GM21737 (cell line): ENCODE data around the gene GPR108.
"Not testable (repeated sequence)": the region's sequence is repeated elsewhere in the genome, so short reads cannot be mapped to it uniquely, and the experiment has no call there.

Experiments used
- ATAC-seq: cut with Tn5 transposase; IDR thresholded peaks from one replicate; pipeline ENCODE4 v1.9.1; 2021; ENCODE audit warnings: mild to moderate bottlenecking, moderate library complexity; ENCODE audit not compliant: unreplicated experiment

GPR108 gene

DNA sequence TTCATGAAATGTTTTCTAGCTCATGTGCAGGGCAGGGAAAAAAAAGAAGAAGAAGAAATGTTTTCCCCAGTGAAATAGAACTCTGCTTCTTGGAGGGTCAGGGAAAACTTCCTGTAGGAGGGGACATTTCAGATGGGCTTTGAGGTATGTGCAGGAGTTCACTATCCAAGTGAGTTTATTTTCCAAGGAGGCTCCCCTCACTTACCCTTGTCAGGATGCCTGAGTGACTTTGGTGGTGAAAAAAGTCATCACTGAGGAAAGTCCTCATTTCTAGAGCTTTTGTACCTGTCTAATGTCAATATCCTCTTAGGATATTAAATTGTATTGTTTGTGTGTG lies 16.3 kb downstream of the GPR108 start:
- no peak for ATAC-seq

DNA sequence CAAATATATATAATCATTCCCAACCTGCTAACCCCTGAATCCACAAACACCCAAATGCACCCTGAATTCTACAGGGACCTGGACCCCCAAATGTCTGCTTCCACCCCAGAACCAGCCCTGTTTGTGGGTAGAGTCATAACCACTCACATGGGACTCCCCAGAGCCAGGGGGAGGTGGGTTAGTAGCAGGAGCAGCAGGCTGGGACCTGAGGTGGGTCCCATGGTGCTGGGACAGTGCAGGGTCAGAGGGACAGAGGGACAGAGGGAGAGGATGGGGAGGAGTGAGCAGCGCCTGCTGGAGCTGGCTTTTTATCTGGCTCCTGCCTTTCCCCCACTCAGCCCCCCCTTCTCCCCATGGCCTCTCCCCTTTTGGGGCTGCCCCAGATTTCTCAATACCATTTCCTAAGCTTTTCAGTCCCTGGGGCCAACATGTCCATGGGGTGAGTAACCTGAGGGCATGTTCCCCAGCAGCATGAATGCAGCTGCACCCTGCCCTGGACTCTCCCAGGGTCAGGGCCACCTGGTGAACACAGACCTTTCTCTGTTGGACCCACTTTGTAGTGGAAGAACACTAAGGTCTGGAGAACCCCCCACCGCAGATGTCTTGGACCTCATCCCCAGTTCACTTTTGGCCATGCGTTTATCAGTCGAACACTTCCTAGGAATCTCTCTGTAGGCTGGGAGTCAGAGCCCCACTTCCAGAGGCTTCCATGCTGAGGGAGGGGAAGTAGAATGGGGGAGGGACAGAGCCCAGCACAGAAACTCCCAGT lies 16.8 kb downstream of the GPR108 start, which contains the start of gene C3:
Gene C3, minus strand, starts transcription at position 282 of the 769 bp plus-strand sequence. Its CDS starts 61 bp downstream, at position 221.
- ATAC-seq: no peak

DNA sequence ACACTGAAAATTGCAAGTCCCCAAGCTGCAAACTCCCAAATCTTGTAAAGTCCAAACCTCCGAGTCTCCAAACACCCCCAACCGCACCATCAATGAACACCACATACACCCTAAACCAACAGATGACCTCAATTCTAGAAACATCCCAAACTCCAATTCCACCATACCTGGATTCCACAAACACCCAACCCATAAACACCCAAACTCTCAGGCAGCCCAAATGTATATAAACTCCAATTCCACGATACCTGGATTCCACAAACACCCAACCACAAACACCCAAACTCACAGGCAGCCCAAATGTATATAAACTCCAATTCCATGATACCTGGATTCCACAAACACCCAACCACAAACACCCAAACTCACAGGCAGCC lies 17.4 kb downstream of the GPR108 start:
- ATAC-seq: no peak

DNA sequence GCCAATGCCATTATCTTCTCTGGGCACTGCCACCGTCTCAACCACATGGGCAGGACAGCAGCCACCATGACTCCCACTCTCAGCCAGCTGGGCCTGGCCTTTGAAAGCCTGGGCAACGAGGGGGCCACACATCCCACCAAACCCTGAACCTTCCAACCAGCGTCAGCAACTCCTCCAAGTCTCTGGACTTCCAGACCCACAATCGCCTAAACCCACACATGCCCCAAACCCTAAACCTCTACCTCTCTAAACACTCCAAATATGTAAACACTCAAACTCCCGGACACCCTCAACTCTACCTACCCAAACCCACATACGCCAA lies 17.9 kb downstream of the GPR108 start:
- ATAC-seq: no peak

DNA sequence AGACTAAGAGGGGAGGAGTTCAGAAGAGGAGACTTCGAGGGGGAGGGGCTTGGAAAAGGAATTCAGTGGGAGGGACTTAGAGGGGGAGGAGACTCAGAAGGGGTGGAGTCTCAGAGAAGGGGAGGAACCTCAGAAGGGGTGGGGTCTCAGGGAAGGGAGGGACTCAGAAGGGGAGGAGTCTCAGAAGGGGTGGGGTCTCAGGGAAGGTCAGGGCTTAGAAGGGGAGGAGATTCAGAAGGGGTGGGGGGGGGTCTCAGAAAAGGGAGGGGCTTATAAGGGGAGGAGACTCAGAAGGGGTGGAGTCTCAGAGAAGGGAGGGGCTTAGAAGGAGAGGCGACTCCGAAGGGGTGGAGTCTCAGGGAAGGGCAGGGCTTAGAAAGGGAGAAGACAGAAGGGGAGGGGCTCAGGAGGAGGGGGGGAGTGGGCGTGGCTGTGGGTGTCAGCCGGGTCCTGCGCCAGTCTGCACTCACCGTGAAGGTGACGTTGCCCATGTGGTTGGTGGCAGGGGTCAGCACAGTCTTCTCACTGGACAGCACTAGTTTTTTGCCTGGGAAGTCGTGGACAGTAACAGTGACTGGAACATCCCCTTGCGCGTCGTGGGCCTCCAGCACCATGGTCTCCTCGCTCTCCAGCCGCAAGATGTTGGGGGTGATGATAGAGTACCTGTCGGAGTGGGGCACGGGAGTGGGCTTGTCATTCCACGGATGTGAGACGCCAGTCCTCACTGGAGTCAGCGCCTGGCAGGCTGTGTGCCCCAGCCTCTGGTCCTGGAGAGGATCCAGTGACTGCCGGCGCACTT lies 18.4 kb downstream of the GPR108 start:
- no peak for ATAC-seq

DNA sequence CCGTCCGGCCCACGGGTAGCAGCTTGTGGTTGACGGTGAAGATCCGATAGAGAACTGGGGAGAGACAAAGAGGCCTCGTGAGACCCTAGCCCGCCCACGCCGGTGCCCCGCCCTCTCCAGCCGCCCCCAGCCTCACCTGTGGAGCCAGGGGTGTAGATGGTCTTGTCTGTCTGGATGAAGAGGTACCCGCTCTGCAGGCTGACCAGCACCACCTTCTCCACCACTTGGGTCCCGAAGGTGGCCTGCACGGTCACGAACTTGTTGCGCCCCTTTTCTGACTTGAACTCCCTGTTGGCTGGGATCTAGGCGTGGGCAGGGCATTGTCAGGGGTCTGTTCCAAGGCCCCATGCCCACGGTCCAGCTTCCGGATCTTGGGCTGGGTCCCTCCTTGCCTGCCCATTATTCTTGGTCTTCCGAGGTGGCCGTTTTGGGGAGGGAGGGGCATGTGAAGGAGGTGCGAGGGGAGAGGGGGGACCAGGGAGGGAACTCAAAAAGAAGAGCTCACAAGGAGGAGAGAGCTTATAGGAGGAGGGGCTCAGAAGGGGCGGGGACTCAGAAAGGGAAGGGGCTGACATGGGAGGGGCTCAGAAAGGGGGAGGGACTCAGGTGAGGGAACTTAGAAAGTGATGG lies 19.2 kb downstream of the GPR108 start:
- no peak for ATAC-seq

DNA sequence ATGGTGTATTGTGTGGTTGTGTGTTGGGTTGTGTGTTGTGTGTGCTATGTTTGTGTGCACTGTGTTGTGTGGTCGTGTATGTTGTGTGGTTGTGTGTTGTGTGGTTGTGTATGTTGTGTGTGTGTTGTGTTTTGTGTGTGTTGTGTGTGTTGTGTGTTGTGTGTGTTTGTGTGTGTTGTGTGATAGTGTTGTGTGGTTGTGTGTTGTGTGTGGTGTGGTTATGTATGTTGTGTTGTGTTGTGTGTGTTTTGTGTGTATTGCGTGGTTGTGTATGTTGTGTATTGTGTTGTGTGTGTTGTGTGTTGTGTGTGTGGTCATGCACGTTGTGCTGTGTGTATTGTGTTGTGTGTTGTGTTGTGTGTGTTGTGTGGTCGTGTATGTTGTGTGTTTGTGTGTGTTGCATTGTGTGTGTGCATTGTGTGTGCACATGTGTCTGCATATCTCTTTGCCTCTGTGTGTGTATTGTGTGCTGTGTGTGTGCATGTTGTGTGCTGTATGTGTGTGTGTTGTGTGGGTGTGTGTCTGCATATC lies 19.9 kb downstream of the GPR108 start:
- no peak for ATAC-seq

DNA sequence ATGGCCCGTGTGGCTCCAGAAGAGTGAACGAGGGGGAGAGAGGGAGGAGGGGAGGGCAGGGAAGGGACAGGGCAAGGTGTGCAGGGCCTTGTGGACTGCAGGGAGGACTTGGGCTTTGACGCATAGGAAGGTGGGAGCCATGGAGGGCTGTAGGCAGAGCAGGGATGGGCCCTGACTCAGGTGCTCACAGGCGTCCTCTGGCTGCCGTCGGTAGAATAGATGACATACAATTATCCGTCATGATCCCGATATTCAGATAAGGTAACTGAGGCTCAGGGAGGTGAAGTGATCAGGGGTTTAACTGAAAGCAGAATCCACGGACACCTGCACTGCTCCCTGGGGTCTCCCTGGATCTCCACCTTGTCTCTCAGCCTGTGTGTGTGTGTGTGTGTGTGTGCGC lies 20.3 kb downstream of the GPR108 start:
- no peak for ATAC-seq

DNA sequence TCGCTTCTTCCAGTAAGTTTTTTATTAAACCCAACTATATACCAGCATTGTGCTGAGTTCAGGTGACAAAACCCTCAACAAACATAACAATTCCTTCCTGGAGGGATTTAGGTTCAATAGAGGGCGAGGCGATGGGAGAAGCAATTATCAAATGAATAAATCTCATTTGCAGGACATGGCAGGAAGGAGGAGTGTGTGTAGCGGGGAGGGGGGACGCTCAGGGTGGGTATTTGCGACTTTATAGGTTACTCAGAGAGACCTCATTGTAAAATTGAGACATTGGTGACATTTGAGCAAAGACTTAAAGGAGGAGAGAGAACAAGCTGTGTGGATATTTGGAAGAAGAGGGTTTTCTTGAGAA lies 20.8 kb downstream of the GPR108 start:
- ATAC-seq: no peak

DNA sequence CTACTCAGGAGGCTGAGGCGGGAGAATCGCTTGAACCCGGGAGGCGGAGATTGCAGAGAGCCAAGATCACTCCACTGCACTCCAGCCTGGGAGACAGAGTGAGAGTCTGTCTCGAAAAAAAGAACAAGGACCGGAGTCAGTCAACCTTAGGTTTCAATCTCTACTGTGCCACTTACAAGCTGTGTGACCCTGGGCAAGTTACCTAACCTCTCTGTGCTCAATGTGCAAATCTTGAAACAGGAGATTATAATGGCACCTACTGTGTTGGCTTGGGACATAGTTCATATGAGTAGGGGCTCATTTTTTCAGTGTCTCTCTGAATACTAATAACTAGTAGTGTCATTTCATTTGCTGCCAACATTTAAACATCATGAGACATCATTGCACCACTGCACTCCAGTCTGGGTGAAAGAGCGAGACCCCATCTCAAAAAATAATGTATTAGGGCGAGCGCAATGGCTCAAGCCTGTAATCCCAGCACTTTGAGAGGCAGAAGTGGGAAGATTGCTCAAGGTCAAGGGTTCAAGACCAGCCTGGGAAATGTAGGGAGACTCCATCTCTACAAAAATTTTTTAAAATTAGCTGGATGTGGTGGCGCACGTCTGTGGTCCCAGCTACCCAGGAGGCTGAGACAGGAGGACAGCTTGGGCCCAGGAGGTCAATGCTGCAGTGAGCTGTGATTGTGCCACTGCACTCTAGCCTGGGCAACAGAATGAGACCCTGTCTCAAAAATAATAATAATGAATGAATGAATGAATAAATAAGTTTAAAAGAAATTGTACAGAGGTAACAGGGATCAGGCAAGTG lies 22.4 kb downstream of the GPR108 start:
- no peak for ATAC-seq

DNA sequence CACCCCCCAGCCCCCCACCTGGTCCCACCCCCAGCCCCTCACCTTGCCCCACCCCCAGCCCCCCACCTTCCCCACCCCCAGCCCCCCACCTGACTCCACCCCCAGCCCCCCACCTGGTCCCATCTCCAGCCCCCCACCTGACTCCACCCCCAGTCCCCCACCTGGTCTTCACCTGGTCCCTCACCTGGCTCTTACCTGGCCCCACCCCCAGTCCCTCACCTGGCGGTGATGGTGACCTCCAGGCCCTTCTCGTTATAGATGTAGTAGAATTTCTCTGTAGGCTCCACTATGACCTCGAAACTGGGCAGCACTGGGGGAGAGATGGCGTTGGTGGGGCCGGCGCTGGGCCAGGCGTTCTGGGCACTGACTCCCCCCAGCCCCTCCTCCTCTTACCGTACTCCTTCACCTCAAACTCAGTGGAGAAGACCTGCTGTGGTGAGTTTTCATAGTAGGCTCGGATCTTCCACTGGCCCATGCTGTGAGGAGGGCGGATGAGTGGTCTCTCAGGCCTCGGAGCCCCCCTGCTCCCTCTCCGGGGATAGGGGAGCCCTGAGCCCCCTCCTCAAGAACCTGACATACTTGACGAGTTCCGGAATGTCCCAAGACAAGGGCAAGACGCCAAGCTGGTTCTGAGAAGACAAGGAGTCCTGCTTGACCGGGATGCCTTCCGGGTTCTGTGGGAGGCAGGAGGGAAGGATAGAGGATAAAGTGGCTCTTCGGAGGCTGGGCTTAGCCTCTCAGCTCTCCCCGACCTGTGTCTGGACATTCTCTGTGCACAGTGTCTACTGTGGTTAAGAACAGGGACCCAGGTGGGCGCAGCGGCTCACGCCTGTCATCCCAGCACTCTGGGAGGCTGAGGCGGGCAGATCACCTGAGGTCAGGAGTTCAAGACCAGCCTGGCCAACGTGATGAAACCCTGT lies 23.3 kb downstream of the GPR108 start:
- no peak for ATAC-seq

DNA sequence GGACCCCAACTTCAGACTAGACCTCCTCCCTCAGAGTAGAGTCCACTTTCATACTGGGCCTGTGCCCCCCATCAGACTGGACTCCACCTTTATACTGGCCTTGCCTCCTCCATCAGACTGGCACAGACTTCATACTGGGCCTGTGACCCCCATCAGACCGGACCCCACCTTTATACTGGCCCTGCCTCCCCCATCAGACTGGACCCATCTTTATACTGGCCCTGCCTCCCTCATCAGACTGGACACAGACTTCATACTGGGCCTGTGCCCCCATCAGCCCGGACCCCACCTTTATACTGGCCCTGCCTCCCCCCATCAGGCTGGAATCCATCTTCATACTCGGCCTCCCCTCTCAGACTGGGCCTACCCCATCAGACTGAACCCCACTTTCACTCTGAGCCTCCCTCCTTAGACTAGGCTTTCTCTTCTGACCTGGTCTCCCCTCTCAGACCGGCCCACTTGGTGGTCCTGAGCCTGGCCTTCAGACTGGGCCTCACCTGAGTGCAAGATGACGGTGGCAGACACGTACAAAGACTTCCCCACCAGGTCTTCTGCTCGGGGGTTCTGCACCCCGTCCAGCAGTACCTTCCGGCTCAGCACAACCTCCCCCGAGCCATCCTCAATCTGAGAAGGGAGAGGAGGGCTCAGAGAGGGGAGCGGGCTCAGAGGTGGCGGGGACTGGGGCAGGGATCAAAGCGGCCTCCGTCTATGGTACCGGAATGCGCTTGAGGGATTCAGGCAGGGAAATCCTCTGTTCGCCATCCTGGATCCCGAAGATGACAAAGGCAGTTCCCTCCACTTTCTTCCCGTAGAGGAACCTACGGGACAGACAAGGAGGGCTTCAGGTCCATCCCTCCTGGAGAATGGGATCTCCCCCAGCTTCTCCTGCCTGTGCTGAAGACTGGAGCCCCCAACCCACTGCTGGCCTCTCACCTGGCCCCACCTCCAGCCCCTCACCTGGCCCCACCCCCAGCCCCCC lies 24.4 kb downstream of the GPR108 start:
- no peak for ATAC-seq

DNA sequence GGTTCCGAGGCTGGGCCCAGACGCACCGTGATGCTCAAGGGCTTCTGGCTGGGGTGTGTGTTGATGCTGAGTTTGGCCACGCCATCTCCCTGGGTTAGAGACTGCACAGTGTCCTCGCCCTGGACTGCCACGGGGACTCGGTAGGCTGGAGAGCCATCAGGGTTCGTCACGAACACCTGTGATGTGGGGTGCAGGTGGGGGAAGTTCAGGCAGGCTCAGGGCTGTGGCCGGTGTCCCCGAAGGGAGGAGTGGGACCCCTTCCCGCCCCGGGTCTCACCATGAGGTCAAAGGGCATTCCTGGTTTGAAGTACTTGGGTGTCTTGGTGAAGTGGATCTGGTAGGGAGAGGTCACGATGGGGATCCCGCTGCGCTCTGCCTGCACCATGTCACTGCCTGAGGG lies 25.1 kb downstream of the GPR108 start:
- no peak for ATAC-seq

DNA sequence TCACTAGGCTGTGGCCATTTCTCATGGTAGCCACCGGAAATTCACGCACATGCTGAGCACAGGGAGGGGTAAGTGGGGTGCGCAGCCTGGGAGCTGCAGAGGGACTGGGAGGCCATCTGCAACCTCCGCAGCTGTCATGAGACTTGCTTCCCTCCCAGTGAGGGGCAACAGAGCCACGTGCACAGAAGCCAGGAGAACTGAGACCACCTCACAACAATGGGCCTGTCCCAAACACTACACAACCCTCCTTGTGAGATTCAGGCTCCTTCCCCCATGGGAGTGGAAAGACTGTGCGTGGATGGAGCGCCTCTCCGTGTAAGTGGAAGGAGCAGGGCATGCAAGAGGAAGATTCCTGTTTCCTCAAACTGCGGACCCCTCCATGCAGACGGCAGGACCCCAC lies 25.8 kb downstream of the GPR108 start:
- ATAC-seq: no peak

DNA sequence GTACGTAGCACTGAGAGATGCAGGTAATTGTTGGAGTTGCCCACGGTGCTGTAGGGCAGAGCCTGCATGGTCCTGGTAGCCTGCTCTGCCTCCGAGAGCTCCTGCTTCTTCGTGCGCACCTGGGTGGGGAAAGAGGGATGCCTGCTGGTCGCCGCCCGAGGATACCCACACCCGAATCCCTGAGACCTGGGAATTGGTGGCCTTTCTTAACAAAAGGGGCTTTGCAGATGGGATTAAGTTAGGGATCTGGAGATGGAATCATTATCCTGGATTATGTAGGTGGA lies 26.4 kb downstream of the GPR108 start:
- no peak for ATAC-seq

DNA sequence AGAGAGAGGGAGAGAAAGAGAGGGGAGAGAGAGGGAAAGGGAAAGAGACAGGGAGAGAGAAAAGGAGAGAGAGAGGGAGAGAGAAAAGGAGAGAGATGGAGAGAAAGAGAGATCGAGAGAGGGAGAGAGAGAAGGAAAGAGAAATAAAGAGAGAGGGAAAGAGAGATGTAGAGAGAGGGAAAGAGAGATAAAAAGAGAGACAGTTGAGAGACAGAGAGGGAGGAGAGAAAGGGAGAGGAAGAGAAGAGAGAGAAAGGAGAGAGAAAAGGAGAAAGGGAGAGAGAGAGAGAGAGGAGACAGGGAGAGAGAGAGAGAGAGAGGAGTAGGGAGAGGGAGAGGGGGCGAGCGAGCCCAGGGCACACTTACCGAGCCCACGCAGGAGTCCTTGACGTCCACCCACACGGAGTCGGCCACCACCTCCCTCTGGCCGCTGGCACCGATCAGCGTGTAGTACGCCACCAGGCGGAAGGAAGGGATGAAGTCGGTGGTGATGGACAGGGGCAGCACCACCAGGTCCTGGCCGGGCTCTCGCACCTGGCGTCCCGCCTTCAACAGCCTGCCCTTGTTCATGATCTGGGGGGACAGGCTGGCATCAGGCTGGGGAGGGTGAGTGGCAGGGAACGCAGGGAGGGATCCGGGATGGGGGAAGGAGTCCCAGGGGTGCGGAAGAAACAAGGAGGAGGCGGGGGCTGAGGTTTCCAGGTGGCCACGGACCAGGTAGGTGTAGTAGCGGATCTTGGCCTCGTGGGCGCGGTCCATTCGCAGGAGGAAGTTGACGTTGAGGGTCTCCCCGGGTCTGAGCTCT lies 26.9 kb downstream of the GPR108 start:
- no peak for ATAC-seq

DNA sequence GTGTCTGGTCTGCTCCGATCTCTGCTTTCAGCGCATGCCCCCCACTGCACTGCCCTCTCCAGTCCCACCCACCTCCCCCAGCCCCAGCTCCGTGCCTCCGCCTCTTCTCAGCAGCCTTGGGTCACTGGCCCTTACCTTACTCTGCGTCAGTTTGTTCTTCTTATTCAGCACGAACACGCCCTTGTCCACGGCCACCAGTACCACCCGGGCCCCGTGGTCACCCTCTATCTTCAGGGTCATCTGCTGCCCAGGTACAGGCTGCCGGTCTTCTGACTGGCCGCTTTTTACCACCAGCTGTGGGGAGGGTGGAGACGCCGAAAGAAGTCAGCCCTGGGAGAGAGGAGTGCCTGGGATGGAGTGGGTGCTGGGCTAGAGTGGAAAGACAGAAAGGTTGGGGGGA lies 27.8 kb downstream of the GPR108 start:
- no peak for ATAC-seq

DNA sequence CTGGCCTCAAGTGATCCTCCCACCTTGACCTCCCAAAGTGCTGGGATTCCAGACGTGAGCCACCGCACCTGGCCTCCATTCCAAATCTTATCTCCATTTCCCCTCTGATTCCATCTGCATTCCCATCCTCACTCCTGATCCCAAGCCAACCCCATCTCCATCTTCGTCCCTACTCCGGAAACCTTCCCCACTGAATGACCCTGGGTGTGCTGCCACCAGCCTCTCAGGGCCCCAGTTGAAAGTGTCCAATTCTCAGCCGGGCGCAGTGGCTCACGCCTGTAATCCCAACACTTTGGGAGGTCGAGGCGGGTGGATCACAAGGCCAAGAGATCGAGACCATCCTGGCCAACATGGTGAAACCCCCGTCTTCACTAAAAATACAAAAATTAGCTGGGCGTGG lies 28.5 kb downstream of the GPR108 start:
- not testable (repeated sequence) for ATAC-seq
